ENCODE results near the gene GATA3. TPM values are rescaled to one million over a fixed set of nuclear protein-coding genes. Genes with fewer than 3 reads are reported as not detected.

The GATA3 gene
- total and polyA plus RNA-seq, 2 of the 8 experiments (the other 6 are each of a cell fraction or from before 2014, with no cell fraction given): 0.02 to 0.43 TPM

GRCh38 chr10:8072211-8072610 lies 17.7 kb downstream of the GATA3 start:
- no peak overlapping the region for H4K5ac ChIP-seq (ENCODE audit: insufficient read length, low read depth, low read length)
- 97% methylated on average over 4 of the region's 4 CpGs; no CpG with 5 or more reads in 1 of the 2 experiments for WGBS, 2 experiments (ENCODE audit: extremely low coverage in 1 of 2, insufficient coverage in 1 of 2, insufficient read length in 1 of 2, insufficient replicate concordance in 2 of 2, low coverage in 1 of 2, low lambda C conversion rate in 2 of 2, missing lambda C conversion rate in 1 of 2)
- H2BK20ac ChIP-seq (ENCODE audit: low read length): no peak overlapping the region
- H3K79me1 ChIP-seq (ENCODE audit: low read depth, low read length): no peaks in the 10 kb centered on the region
- H2BK5ac ChIP-seq (ENCODE audit: low read depth, low read length): no peak overlapping the region
- no peak overlapping the region for H3K4ac ChIP-seq (replicated peaks; ENCODE audit: insufficient read length, low read depth, low read length)
- FAIRE-seq (no peak), DNase-seq (ENCODE audit: low read depth in 1 of 2, low spot score in 2 of 2) (no peak)
- no peak overlapping the region for H3K4me2 ChIP-seq (ENCODE audit: insufficient read depth in 1 of 2, low read depth in 2 of 2, low read length in 2 of 2)
- no peak overlapping the region for H3K56ac ChIP-seq (replicated peaks; ENCODE audit: insufficient read length, low read depth, low read length)
- H3K23me2 ChIP-seq (ENCODE audit: low read depth, low read length): no peaks in the 10 kb centered on the region
- no peak overlapping the region for H3K23ac ChIP-seq (ENCODE audit: insufficient read length)
- no peak overlapping the region for H2AFZ ChIP-seq (ENCODE audit: low read length)
- no peak overlapping the region for H3K27ac ChIP-seq (ENCODE audit: low read depth, low read length)
- H3K4me3 ChIP-seq (ENCODE audit: extremely low read depth in 1 of 4, insufficient read depth in 2 of 4, low read depth in 3 of 4, low read length in 4 of 4): no peak overlapping the region
- no peak overlapping the region for H2BK120ac ChIP-seq (replicated peaks; ENCODE audit: low read depth, low read length)
- H2BK15ac ChIP-seq (ENCODE audit: low read length): no peak overlapping the region
- H4K20me1 ChIP-seq (replicated peaks in 1 of 2; ENCODE audit: control insufficient read depth in 1 of 2, insufficient read depth in 2 of 2, low read length in 2 of 2): no peaks in the 10 kb centered on the region
- no peaks in the 10 kb centered on the region for H3K36me3 ChIP-seq (ENCODE audit: control insufficient read depth in 2 of 4, insufficient read depth in 4 of 4, low read length in 3 of 4)
- H3K9ac ChIP-seq (replicated peaks in 1 of 4; ENCODE audit: extremely low read depth in 1 of 4, low read depth in 3 of 4, low read length in 3 of 4): no peak overlapping the region
- no peak overlapping the region for H2AK5ac ChIP-seq (ENCODE audit: low read depth, low read length)
- H3K9me3 ChIP-seq (ENCODE audit: insufficient read depth in 2 of 2, low read depth in 1 of 2, low read length in 1 of 2): no peaks in the 10 kb centered on the region
- TF ChIP-seq EP300 (IDR thresholded peaks at IDR 0.05; ENCODE audit: borderline replicate concordance in 1 of 2, low read depth in 2 of 2, low read length in 2 of 2) (no peak), POU5F1 (IDR thresholded peaks at IDR 0.05; ENCODE audit: low read depth, low read length) (no peak), NRF1 (IDR thresholded peaks at IDR 0.05; ENCODE audit: low read depth, low read length) (no peak), EGR1 (IDR thresholded peaks at IDR 0.05; ENCODE audit: borderline replicate concordance, low read depth, low read length) (no peak), PHF8 (conservative IDR thresholded peaks at IDR 0.05; ENCODE audit: low read depth, low read length) (no peak), KDM4A (IDR thresholded peaks at IDR 0.05; ENCODE audit: low read depth, low read length, severe bottlenecking) (no peak), SRF (IDR thresholded peaks at IDR 0.05; ENCODE audit: low read depth, low read length) (no peak), E2F6 (IDR thresholded peaks at IDR 0.05) (no peak)
- TF ChIP-seq, protein P1, sequence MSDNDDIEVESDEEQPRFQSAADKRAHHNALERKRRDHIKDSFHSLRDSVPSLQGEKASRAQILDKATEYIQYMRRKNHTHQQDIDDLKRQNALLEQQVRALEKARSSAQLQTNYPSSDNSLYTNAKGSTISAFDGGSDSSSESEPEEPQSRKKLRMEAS (IDR thresholded peaks at IDR 0.05): no peak
- no peak overlapping the region for H2BK12ac ChIP-seq (ENCODE audit: low read depth, low read length)
- H3K79me2 ChIP-seq (ENCODE audit: control insufficient read depth in 1 of 2, insufficient read depth in 2 of 2, low read length in 2 of 2): no peaks in the 10 kb centered on the region
- H3K14ac ChIP-seq (ENCODE audit: insufficient read length): no peak overlapping the region
- H4K91ac ChIP-seq (replicated peaks; ENCODE audit: insufficient read length, low read length): no peak overlapping the region
- ChIA-PET CTCF (ENCODE audit: partially characterized antibody) (interaction anchor here (1.9 kb wide), 1 partner anchor 9 kb away, joined by 10 read pairs; no protein-coding TSS in a partner anchor), POLR2A (ENCODE audit: partially characterized antibody) (no interaction called here)
- H4K8ac ChIP-seq (ENCODE audit: extremely low read depth, insufficient read depth, low read length): no peak overlapping the region
- no peaks in the 10 kb centered on the region for H3K27me3 ChIP-seq (replicated peaks in 1 of 4; ENCODE audit: control insufficient read depth in 3 of 4, extremely low read depth in 1 of 4, insufficient read depth in 3 of 4, low read length in 3 of 4)
- peaks cover 0 to 3% (median 1%) of the 10 kb centered on the region in 4 experiments; a peak in 6 of 7 replicates for H3K4me1 ChIP-seq (replicated peaks in 1 of 4; ENCODE audit: control insufficient read depth in 3 of 4, insufficient read depth in 4 of 4, low read length in 3 of 4)
- H3K18ac ChIP-seq (ENCODE audit: extremely low read depth, low read length): no peak overlapping the region

Data from H1 (cell line).